Stimulated activated CD4-positive, alpha-beta T cell treated with anti-CD3 and anti-CD28 coated beads, Interleukin-15, amount 100 ng/mL, for 1 hour (primary cell): ENCODE measurements around the gene ODR4.
"Not testable (repeated sequence)": the region's sequence is repeated elsewhere in the genome, so short reads cannot be mapped to it uniquely, and the experiment has no call there.

Experiments used
- DNase-seq, 2 donors: peaks; one replicate each; pipeline ENCODE4 v3.0.0-alpha.2; 2020; ENCODE audit warnings: low read depth in 1 of 2, low spot score in 1 of 2

The ODR4 gene

DNA sequence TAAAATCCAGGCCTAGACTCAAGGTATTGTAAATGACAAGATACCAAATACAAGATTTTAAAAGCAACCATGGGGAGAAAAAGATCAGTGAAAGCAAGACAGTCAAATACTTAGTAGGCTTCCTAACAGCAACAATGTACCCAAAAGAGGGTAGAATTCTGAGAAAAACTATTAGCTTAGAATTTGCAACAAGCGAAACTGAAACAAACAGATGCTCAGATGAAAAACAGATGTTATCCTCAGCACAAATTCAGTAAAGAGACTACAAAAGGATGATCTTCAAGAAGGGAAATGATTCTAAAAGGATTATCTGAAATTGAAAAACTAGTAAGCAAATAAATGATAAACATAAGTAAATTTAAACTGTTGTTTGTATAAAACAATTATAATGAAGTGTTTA is 45.3 kb downstream of the ODR4 start:
- no peak for DNase-seq

DNA sequence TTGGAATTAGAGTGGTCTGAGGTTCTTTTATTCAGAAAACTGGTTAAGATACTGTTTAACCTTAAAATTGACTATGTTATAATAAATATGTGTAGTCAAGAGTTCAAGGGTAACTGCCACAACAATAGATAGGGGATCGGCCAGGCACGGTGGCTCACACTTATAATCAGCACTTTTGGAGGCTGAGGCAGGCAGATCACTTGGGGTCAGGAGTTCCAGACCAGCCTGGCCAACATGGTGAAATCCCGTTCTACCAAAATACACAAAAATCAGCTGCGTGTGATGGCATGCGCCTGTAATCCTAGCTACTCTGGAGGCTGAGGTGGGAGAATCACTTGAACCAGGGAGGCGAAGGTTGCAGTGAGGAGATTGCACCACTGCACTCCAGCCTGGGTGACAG is 45.8 kb downstream of the ODR4 start:
- DNase-seq = no peak

DNA sequence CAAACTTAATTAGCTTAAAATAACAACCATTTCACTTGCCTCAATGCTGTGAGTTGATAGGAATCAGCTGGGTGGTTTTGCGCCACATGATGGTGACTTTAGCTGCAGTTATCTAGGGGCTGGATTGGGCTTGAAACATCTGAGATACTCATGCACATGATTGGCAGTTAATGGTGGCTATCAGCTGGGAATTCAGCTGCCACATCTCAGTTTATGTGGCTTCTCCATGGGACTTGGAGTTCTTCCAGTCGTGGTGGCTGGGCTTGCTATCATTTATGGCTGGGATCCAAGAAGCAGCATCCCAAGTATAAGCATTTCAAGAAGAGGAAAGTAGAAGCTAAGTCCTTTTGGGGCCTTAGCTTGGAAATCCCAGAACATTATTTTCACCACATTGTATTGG is 48.9 kb downstream of the ODR4 start:
- DNase-seq = no peak

DNA sequence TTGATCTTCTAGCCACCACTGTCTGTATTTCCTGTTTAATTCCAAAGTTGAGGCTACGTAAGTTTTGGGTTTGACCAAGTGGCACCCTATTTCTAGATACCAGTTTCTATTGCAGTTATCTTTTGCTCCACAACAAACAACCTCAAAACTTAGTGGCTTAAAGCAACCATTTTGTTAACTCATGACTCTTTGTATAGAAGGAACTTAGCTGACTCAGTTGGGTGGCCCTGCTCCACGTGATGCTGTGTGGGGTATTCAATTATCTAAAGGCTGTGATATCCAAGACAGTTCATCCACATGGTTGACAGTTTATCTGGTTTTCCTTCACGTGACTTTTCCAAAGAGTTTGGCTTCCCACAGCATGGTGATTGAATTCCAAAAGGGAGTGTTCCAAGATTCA is 50.5 kb downstream of the ODR4 start:
- no peak for DNase-seq

DNA sequence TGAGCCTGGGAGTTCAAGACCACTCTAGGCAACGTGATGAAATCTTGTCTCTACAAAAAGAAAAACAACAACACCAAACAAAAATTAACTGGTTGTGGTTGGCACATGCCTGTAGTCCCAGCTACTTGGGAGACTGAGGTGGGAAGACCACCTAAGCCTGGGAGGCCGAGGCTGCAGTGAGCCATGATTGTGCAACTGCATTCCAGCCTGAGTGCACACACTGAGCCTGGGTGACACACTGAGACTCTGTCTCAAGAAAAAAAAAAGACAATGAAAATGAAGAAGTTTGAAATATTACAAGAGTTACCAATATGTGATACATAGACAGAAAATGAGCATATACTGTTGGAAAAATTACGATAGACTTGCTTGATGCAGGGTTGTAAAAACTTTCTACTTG is 53.4 kb downstream of the ODR4 start:
- DNase-seq = no peak

DNA sequence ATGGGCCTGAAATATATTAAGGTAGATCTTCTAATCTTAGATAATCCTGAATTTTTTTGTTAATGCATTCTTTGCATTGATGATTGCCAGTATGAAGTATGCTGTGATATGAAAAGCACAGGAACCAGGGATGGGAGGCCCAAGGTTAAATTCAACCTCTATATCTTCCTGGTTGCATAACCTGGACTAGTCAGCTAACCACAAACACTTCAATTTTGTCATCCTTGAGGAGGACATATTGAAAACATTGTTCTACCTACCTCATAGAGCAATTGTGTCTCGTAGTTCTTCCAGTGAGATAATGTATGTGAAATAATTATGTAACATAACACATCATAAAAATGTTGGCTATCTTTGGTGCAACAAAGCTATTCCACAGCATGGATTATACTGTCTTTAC is 59.7 kb downstream of the ODR4 start:
- no peak for DNase-seq

DNA sequence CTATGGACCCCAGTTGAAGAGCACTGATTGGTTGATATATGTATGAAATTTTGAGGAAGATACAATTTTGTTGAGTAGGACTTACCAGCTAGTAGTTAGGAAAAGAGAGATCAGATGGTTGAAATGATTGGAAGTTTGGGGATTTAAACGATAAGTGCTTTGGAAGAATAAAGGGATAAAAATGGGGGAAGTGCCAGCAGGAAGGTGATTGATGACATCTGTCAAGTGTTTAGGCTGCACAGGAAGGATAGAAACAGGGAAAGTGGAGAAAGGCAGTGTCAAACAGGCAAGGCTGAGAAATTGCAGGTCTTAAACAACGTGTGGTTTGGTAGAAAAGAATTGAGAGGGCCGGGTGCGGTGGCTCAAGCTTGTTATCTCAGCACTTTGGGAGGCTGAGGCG is 62.9 kb downstream of the ODR4 start:
- DNase-seq = no peak

DNA sequence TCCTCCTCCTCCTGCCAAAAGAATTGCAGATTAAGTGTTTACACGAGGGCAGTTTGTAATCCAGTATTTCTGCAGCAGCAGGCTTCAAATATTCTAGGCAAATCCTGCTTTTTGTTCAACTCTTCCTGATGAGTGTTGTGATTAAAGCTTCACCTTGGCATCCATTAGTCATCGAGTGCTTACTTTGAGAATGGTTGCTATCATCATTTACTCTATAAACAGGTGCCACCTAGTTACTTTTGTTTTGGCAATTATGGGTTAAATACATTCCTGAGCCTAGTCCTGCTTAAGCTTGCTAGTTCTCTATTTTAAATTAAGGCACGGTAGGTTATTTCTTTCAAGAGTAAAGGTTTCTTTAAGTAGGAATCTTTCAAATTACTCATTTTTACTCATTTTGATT is 64.9 kb downstream of the ODR4 start:
- no peak for DNase-seq

DNA sequence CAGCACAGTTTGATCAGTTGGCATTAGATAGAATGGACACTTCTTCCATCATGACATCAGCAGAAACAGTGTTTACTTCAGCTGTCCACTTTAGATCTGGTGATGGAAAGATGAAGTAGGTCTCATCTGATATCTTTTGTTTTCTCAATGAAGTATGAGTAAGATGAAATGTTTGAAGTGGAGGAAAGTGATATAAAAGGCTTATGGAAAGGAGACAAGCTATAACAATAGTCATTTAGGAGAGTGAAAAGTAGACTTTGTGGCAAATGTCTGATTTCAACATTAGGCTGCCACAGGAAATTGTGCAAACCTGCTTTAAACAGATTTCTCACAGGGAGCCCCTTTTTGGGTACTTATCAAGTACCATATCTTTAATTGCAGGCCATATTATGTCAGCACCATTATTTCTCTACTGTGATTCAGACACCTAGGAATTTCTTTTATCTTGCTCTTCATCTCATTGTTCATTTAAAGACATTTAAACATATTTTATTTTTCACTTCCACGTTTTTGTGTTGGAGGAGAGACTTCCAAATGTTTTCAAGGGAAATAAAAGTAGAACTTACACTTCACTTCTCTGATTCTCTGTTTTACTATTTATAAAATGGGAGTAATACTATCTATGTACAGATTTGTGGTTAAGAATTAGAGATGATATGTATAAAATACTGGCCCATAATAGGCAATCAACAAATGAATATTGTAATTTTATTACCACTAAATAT is 67.2 kb downstream of the ODR4 start:
- no peak for DNase-seq

DNA sequence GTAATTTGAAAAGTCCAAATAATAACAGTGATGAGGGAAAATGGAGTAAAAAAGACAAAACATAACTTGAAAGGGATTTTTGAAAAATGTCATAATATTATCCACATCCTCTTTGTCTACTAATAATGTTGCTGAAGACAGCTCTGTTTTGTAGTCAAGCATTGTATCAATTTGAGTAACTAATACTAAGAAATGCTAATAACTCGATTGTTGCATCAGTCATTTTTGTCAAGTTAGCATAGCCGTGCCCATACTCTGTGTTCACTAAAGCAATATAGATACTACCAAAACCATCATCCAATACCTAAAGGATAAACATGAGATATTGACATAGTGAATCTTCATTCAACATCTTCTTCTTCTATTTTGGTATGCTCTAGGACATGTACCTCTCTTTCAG is 68.0 kb downstream of the ODR4 start:
- no peak for DNase-seq

DNA sequence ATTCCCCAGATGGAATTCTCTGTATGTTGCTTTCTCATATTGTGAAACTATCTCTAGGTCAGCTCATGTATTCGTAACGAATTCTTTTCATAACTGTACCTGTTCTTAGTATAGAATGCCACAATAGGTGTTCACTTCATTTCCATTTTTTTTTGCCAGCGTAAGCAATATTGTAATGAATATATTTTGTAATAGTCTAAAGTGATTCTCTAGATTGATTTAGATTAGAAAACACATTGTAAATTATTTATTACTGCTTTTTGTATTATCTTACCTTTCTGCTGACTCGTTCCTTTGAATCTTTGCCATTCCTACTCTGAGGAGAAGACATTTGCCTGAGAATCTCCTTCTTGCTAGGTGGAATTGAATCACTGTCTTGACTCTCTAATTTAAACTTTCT is 70.5 kb downstream of the ODR4 start:
- no peak for DNase-seq

DNA sequence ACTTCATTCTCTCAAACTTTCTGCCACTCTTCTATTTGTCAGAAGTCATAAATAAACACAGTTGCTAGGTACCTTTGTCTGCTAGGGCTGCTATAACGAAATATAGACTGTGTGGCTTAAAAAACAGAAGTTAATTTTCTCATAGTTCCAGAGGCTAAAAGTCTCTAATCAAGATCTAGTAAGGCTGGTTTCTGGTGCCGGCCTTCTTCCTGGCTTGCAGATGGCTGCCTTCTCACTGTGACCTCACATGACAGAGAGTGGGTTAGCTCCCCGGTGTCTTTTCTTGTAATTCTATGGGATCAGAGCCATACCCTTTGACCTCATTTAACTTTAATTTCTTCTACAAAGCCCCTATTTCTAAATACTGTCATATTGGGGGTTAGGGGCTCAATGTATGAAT is 79.3 kb downstream of the ODR4 start:
- no peak for DNase-seq

DNA sequence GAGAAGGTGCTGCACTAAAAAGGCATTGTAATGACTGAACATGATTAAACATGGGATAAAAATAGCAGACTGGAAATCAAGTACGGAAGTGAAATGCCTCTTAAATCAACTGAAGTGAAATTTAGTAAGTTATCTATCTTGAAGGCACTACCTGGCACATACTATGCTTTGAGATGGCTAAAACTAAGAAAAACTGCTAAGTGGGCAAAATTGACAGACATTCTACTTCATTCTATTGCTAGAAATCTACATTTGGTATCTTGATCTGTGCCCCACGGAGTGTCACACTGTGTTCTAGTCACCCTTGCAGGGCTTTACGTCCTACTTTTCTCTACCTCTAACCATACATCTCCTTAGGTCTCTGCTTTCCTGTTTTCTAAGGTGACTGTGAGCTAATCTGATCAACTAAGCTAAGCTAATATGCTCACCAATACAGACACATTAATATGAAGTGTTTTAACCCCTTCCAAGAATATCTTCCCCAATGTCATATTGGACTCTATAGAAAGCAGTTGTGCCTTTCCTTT is 81.2 kb downstream of the ODR4 start:
- DNase-seq = no peak

DNA sequence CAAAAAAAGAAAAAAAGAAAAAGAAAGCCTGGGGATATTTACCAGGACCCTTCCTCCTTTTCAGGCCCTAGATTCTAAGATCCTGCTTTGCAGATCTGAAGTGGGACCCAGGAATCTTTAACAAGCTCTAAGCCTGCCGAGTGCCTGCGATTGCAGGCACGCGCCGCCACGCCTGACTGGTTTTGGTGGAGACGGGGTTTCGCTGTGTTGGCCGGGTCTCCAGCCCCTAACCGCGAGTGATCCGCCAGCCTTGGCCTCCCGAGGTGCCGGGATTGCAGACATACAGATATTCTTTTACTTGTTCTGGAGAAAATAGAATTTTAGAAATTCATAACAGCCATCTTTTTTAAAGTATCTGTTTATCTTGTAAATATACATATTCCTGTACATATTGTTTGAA is 83.5 kb downstream of the ODR4 start:
- DNase-seq = not testable (repeated sequence)

DNA sequence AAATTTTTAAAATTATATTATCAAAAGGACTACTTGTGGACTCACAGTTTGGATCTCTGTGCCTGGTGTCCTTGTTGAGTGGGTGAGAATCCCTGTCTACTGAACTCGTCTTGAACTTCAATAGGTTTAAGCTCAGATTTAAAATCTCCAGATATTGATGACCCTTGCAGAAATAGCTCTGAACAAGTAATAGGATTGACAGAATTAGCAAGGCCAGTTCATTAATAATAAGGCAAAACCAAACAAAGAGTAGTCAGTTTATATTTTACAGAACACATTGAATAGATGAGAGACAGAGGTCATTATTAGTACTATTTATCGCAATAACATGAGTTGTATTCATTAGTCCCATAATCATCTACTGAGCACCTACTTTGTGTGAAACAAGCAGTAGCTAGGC is 85.4 kb downstream of the ODR4 start, which contains the start of gene PDC:
Gene PDC, minus strand, starts transcription at position 101 of the 400 bp plus-strand sequence. CDS start 11,655 bp downstream, outside the sequence.
- no peak for DNase-seq

DNA sequence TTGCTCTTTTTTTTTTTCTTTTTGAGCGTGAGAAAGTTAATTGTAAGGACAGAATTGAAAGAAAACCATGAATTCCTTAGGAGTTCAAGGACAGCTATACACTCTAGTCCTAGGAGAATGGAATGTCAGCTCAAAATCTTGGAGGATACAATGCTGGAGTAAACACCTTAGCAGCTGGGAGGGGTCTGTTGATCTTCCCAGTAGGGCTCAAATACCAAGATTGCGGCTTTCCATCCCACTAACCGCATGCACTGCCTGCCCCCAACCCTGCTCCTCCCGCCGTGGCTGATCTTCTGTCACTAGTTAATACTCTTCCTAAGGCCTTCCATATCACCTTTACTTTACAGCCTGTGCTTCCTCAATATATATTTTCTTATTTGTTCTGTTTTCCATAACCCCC is 87.9 kb downstream of the ODR4 start:
- no peak for DNase-seq

DNA sequence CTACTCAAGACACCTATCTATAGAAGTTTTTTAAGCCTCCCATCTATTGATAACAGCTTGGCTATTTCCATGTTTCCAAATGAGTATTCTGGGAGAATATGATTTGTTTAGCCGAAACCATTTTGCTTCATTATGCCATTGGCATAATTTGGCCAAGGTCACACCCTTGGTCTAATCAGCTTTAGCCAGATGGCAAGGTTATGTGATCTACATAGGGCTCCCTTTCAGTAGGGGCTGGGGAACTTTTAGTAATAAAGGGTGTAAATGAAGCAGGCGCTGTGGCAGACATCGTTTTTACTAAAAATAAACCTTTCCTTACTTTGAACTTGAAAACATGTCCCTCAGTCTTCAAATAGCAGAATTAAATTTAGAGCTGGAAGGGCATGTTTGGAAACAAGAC is 88.3 kb downstream of the ODR4 start:
- no peak for DNase-seq

DNA sequence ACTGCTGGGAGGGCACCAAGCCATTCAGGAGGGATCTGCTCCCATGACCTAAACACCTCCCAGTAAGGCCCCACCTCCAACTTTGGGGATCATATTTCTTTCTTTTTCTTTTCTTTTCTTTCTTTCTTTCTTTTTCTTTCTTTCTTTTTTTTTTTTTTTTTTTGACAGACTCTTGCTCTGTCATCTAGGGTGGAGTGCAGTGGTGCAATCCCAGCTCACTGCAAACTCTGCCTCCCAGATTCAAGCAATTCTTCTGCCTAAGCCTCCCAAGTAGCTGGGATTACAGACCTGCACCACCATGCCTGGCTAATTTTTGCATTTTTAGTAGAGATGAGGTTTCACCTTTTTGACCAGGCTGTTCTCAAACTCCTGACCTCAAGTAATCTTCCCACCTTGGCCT is 89.9 kb downstream of the ODR4 start:
- DNase-seq = not testable (repeated sequence)

DNA sequence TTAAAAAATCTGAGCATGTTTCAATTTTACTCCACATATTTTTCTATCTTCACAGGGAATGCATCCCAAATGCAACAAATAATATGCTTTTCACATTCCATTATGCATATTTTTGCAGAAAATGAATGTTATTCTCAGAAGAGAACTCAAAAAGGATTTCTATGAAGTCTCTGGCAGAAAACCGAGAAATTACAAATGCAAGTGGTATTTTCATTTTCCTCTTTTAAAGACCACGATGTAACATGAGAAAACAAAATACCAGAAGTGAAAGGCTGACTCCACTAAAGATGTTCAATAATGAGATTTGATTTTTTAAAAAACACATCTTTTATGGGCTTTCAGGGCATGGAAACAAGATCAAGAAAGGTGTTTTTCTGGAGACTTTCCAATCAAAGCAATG is 90.3 kb downstream of the ODR4 start:
- no peak for DNase-seq
